Epithelial cell of proximal tubule (primary cell): ENCODE results near the gene TNP1. TPM values are rescaled to one million over a fixed set of nuclear protein-coding genes. Genes with fewer than 3 reads are reported as not detected.

Experiments used
- DNase-seq: peaks from one replicate; pipeline ENCODE4 v3.0.0-alpha.2; 2011; ENCODE audit warnings: low read depth
- H3K4me3 ChIP-seq: 2 replicates; pipeline ENCODE4 v1.5.1; 2011; ENCODE audit warnings: low read depth, mild to moderate bottlenecking, low read length
- total RNA-seq: library from RNA; depleted of rRNA; stranded (reverse); fragments of >200 nt; gene quantifications from 2 replicates; pipeline ENCODE4 v1.2.3, GENCODE V29; 2015
- TF ChIP-seq, protein P1 (sequence below): conservative IDR thresholded peaks from 2 replicates; pipeline ENCODE4 v1.5.1; 2012; ENCODE audit warnings: low read depth, mild to moderate bottlenecking, low read length

The TNP1 gene
- total RNA-seq, 1 donor from 2014 or later: not detected

DNA sequence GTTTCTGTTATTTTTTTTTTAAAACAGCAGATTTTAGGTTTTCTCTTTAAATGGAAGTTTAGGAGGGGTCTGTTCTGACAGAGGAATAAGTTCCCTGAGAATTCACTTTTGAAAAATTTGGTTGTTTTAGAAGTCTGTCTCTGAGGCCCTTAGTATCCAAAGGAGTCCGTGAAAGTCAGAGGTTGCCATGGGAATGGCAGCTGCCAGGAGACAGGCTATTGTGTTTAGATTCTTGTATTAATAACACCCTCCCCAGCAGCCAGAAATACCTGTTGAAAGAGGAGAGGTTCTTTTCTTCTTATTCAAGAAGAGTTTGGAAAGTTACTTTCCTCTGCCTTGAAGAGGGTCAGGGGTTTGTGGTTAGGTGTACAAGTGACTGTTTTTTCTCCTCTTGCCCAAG lies 29.5 kb downstream of the TNP1 start:
- no peak overlapping the region for H3K4me3 ChIP-seq
- DNase-seq: no peak
- TF ChIP-seq, protein P1, sequence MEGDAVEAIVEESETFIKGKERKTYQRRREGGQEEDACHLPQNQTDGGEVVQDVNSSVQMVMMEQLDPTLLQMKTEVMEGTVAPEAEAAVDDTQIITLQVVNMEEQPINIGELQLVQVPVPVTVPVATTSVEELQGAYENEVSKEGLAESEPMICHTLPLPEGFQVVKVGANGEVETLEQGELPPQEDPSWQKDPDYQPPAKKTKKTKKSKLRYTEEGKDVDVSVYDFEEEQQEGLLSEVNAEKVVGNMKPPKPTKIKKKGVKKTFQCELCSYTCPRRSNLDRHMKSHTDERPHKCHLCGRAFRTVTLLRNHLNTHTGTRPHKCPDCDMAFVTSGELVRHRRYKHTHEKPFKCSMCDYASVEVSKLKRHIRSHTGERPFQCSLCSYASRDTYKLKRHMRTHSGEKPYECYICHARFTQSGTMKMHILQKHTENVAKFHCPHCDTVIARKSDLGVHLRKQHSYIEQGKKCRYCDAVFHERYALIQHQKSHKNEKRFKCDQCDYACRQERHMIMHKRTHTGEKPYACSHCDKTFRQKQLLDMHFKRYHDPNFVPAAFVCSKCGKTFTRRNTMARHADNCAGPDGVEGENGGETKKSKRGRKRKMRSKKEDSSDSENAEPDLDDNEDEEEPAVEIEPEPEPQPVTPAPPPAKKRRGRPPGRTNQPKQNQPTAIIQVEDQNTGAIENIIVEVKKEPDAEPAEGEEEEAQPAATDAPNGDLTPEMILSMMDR: no peak

DNA sequence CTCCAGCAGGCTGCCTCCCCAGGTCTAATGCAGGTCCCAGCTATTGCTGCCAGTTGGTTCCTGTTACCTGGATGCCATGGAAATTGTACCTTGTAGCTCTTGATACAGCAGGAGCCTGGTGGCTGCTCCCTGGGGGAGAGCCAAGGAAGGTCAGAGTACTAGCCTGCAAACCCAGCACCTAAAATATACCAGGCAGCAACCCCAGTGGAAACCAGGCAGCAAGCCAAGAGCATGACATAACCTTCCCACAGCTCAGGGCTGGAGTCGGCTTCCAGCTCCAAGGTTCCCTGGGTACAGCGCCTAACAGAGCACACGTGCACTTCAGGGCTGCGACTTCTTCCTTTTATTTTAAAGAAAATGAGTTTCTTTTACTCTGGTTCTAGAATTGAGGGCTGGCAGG lies 30.3 kb downstream of the TNP1 start:
- no peak for DNase-seq
- TF ChIP-seq, protein P1: no peak
- H3K4me3 ChIP-seq: no peak overlapping the region

DNA sequence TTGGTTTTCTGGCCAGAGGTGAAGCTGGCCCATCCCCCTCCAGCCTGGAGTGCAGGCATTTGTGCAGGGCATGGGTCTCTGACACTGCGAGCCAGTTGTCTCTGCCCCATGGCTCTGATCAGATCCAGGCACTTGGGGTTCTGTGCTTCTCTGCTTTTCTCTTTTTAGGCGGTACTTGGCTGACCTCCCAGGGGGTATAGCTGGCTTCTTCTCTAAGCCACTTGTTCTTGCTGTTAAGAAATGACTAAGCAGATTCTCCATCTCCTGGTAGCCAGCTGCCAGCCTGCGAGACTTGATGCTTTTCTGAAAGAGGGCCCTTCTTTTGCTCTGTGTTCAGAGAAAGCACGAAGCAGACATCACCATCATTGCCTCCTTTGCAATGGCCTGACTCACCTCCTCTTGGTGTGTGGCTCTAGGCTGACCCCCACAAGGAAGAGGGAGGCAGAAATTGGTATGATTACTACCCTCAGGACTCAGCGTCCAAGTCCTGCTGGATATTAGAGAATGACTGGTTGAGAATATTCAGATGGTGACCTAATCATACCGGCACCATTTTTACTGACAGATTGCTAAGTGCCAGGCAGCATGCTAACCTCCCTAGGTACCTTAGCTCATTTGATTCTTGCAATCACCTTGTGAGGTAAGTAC lies 32.7 kb downstream of the TNP1 start:
- no peak overlapping the region for H3K4me3 ChIP-seq
- TF ChIP-seq, protein P1: no peak
- DNase-seq: no peak

DNA sequence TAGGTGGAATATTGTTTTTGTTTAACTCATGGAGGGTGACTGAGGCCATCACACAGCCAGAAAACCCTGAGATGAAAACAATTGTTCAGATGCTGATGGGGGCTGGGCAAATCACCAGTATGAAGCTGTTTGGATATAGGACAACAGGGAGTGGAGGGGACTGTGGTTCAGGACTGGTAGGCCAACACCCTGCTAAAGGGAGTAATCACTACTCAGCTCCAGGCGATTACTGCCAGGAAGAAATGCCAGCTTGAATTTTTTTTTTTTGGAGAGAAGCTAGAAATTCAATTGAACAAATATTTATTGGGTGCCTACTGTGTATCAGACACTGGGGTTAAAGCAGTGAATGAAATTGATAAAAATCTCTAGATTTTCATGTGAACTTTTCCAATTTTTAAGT lies 37.4 kb downstream of the TNP1 start:
- TF ChIP-seq, protein P1: no peak
- DNase-seq: no peak
- H3K4me3 ChIP-seq: no peak overlapping the region

DNA sequence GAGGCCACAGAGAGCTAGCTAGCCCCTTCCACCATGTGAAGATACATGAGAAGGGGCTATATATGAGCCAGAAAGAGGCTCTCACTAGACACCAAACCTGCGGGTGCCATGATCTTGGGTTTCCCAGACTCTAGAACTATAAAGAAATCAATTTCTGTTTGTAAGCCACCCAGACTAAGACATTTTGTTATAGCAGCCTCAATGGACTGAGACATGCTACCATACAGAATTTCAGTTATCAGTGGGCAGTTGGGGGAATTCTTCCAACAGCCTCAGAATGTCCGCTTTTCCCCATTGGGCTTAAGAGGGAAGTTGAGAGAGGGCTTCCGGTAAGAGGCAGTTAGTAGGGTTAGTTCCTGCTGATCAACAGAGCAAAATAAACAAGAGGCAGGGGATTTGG lies 39.2 kb downstream of the TNP1 start:
- H3K4me3 ChIP-seq: no peak overlapping the region
- DNase-seq: no peak
- TF ChIP-seq, protein P1: no peak

DNA sequence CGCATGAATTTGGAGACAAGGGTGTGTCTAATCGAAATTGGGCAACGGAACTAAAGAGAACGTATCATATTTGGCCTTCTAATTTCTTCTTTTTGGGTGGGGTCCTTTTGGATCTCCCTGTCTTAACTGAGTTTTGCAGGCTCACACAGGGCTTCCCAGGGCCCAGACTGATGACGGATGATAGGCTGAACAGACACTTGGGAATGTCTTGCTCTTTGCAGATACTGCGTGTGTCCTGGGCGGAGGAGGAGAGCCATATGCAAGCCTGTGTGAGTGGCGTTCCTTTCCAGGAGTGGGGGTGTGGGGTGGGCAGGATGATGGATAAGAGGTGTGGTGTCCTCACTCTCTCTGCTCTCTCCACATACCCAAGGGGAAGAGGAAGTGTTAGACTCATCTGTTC lies 40.1 kb downstream of the TNP1 start:
- no peak for DNase-seq
- TF ChIP-seq, protein P1: no peak
- H3K4me3 ChIP-seq: no peak overlapping the region

DNA sequence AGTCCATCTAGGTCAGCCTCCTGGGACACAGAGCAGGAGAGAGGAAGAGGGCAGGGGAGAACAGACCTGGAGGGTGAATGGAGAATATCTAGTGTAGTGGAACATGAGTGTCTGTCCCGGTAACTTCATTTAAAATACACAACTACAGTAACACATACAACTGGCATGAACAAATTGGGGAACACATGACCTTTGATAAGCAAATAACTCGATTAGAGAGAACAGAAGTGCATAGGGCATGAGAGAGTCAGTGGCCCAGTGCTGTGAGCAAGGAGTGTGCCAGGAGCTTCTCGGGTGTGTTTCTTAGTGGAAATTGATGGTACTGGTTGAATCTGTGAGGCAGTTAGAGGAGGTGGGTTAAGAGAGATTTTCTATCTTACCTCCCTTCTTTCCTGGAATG lies 40.8 kb downstream of the TNP1 start:
- no peak overlapping the region for H3K4me3 ChIP-seq
- TF ChIP-seq, protein P1: no peak
- DNase-seq: no peak
